Neural cell (in vitro differentiated cells): Measurements from ENCODE around the gene ESPNL. TPM values are rescaled to one million over a fixed set of nuclear protein-coding genes. Genes with fewer than 3 reads are reported as not detected.

Source experiments
- H2AFZ ChIP-seq: fragments of 200-600, 300-800 bp; sonication (generic), shearing (Covaris generic); 2 replicates; pipeline ENCODE4 v1.6.0; 2014; ENCODE audit warnings: low read depth, mild to moderate bottlenecking, antibody characterized with exemption, low read length, moderate library complexity
- H3F3A ChIP-seq: fragments of 200-600 bp; shearing (Covaris generic); 2 replicates; pipeline ENCODE4 v1.6.1; 2016; ENCODE audit warnings: mild to moderate bottlenecking, moderate library complexity, mixed read lengths, antibody characterized with exemption, low read length; ENCODE audit not compliant: insufficient read depth, poor library complexity, severe bottlenecking
- H3K27ac ChIP-seq: fragments of 200-600, 300-800 bp; sonication (generic), shearing (Covaris generic); 2 replicates; pipeline ENCODE4 v1.5.1; 2014; ENCODE audit warnings: mild to moderate bottlenecking, low read length, moderate library complexity
- H3K27me3 ChIP-seq: fragments of 300-800, 200-600 bp; sonication (generic), shearing (Covaris generic); 2 replicates; pipeline ENCODE4 v1.6.0; 2014; ENCODE audit warnings: mild to moderate bottlenecking, low read depth, low read length, moderate library complexity; ENCODE audit not compliant: insufficient read depth
- H3K36me3 ChIP-seq: fragments of 300-800, 200-600 bp; sonication (generic), shearing (Covaris generic); 2 replicates; pipeline ENCODE4 v1.5.1; 2014; ENCODE audit warnings: mild to moderate bottlenecking, antibody characterized with exemption, low read length, moderate library complexity; ENCODE audit not compliant: insufficient read depth
- H3K4me2 ChIP-seq: fragments of 300-800, 200-600 bp; sonication (generic), shearing (Covaris generic); 2 replicates; pipeline ENCODE4 v1.6.0; 2014; ENCODE audit warnings: mild to moderate bottlenecking, low read length
- H3K4me3 ChIP-seq: fragments of 300-800, 200-600 bp; sonication (generic), shearing (Covaris generic); 2 replicates; pipeline ENCODE4 v1.5.1; 2014; ENCODE audit warnings: mild to moderate bottlenecking, low read length, moderate library complexity
- H3K79me2 ChIP-seq: fragments of 200-600 bp; shearing (Covaris generic); replicated peaks from 2 replicates; pipeline ENCODE4 v1.6.0; 2014; ENCODE audit warnings: mild to moderate bottlenecking, low read length, moderate library complexity; ENCODE audit not compliant: insufficient read depth
- H3K9ac ChIP-seq: fragments of 300-800, 200-600 bp; sonication (generic), shearing (Covaris generic); 2 replicates; pipeline ENCODE4 v1.6.1; 2016; ENCODE audit warnings: mild to moderate bottlenecking, low read length, mixed read lengths
- H3K9me2 ChIP-seq: fragments of 200-600 bp; shearing (Covaris generic); 2 replicates; pipeline ENCODE4 v1.6.1; 2016; ENCODE audit warnings: mild to moderate bottlenecking, low read length, mixed read lengths; ENCODE audit not compliant: insufficient read depth
- H3K9me3 ChIP-seq: fragments of 200-600, 300-800 bp; sonication (generic), shearing (Covaris generic); 2 replicates; pipeline ENCODE4 v1.6.1; 2016; ENCODE audit warnings: mild to moderate bottlenecking, mixed run types, low read length, moderate library complexity, mixed read lengths
- H4K20me1 ChIP-seq: fragments of 200-600 bp; shearing (Covaris generic); 2 replicates; pipeline ENCODE4 v1.6.1; 2016; ENCODE audit warnings: mild to moderate bottlenecking, mixed run types; ENCODE audit not compliant: insufficient read depth
- EP300 ChIP-seq: fragments of 450-650 bp; conservative IDR thresholded peaks from 2 replicates; pipeline ENCODE4 v1.6.1; 2014; ENCODE audit warnings: antibody characterized with exemption, mild to moderate bottlenecking, moderate library complexity; ENCODE audit not compliant: poor library complexity, severe bottlenecking
- EZH2 ChIP-seq: fragments of 200-600, 300-800 bp; shearing (Covaris generic), sonication (generic); IDR thresholded peaks from 2 replicates; pipeline ENCODE4 v1.6.1; 2014; ENCODE audit warnings: antibody characterized with exemption, low read length, borderline replicate concordance, mild to moderate bottlenecking; ENCODE audit not compliant: insufficient read depth, poor library complexity, severe bottlenecking
- MXI1 ChIP-seq: fragments of 450-650 bp; conservative IDR thresholded peaks from 2 replicates; pipeline ENCODE4 v1.6.1; 2014; ENCODE audit warnings: antibody characterized with exemption, mild to moderate bottlenecking; ENCODE audit not compliant: poor library complexity, severe bottlenecking
- POLR2AphosphoS5 ChIP-seq: IDR thresholded peaks from 2 replicates; pipeline ENCODE4 v1.6.1; 2012
- RAD21 ChIP-seq: fragments of 450-650 bp; conservative IDR thresholded peaks from 2 replicates; pipeline ENCODE4 v1.6.1; 2014; ENCODE audit warnings: antibody characterized with exemption, mild to moderate bottlenecking, moderate library complexity
- SMC3 ChIP-seq: fragments of 450-650 bp; conservative IDR thresholded peaks from 2 replicates; pipeline ENCODE4 v1.6.1; 2014; ENCODE audit warnings: antibody characterized with exemption, mild to moderate bottlenecking, moderate library complexity; ENCODE audit not compliant: poor library complexity
- TAF1 ChIP-seq: IDR thresholded peaks from 2 replicates; pipeline ENCODE4 v1.6.1; 2012; ENCODE audit warnings: low read depth
- polyA plus RNA-seq: library from polyadenylated mRNA; depleted of rRNA; stranded (reverse); fragments of >200 nt; gene quantifications from 2 replicates; pipeline ENCODE4 v1.2.3, GENCODE V29; 2014
- TF ChIP-seq, protein P1 (sequence below): fragments of 450-650 bp; IDR thresholded peaks from 2 replicates; pipeline ENCODE4 v1.5.1; 2014; ENCODE audit warnings: antibody characterized with exemption, mild to moderate bottlenecking, moderate library complexity; ENCODE audit not compliant: poor library complexity, severe bottlenecking
- TF ChIP-seq, protein P2 (sequence below): IDR thresholded peaks from 2 replicates; pipeline ENCODE4 v1.6.1; 2012; ENCODE audit warnings: borderline replicate concordance

ESPNL gene
- polyA plus RNA-seq, 1 donor from 2014 or later, result 0.69 TPM

DNA sequence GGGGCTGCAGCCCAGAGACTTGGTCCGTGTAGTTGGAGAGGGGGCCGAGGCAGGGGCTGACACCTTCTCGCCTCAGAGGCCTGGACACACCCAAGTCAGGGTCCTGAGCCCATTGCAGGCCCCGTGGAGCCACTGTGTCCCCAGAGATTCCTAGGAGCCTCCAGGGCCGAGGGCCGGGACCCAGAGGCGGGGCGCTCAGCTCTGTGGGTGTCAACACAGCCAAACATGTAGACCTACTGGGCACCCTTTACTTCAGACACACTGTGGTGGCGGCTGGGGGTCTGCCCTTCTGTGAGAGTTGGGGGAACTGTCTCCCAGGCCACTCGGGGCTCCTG, 459 bp upstream of the ESPNL start:
- Histone ChIP-seq H3K4me3 (no peak overlapping the region), H3K79me2 (no peaks in the 10 kb centered on the region), H3K9ac (no peak overlapping the region), H4K20me1 (no peaks in the 10 kb centered on the region), H2AFZ (no peak overlapping the region), H3K9me3 (no peaks in the 10 kb centered on the region), H3K36me3 (no peaks in the 10 kb centered on the region), H3K9me2 (no peaks in the 10 kb centered on the region), H3K4me2 (no peak overlapping the region), H3K27me3 (no peaks in the 10 kb centered on the region), H3F3A (no peaks in the 10 kb centered on the region), H3K27ac (no peak overlapping the region)
- TF ChIP-seq POLR2AphosphoS5 (no peak), MXI1 (no peak), EZH2 (no peak), TAF1 (no peak), RAD21 (no peak), EP300 (no peak), SMC3 (no peak)
- TF ChIP-seq, protein P1, sequence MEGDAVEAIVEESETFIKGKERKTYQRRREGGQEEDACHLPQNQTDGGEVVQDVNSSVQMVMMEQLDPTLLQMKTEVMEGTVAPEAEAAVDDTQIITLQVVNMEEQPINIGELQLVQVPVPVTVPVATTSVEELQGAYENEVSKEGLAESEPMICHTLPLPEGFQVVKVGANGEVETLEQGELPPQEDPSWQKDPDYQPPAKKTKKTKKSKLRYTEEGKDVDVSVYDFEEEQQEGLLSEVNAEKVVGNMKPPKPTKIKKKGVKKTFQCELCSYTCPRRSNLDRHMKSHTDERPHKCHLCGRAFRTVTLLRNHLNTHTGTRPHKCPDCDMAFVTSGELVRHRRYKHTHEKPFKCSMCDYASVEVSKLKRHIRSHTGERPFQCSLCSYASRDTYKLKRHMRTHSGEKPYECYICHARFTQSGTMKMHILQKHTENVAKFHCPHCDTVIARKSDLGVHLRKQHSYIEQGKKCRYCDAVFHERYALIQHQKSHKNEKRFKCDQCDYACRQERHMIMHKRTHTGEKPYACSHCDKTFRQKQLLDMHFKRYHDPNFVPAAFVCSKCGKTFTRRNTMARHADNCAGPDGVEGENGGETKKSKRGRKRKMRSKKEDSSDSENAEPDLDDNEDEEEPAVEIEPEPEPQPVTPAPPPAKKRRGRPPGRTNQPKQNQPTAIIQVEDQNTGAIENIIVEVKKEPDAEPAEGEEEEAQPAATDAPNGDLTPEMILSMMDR, result no peak
- TF ChIP-seq, protein P2, sequence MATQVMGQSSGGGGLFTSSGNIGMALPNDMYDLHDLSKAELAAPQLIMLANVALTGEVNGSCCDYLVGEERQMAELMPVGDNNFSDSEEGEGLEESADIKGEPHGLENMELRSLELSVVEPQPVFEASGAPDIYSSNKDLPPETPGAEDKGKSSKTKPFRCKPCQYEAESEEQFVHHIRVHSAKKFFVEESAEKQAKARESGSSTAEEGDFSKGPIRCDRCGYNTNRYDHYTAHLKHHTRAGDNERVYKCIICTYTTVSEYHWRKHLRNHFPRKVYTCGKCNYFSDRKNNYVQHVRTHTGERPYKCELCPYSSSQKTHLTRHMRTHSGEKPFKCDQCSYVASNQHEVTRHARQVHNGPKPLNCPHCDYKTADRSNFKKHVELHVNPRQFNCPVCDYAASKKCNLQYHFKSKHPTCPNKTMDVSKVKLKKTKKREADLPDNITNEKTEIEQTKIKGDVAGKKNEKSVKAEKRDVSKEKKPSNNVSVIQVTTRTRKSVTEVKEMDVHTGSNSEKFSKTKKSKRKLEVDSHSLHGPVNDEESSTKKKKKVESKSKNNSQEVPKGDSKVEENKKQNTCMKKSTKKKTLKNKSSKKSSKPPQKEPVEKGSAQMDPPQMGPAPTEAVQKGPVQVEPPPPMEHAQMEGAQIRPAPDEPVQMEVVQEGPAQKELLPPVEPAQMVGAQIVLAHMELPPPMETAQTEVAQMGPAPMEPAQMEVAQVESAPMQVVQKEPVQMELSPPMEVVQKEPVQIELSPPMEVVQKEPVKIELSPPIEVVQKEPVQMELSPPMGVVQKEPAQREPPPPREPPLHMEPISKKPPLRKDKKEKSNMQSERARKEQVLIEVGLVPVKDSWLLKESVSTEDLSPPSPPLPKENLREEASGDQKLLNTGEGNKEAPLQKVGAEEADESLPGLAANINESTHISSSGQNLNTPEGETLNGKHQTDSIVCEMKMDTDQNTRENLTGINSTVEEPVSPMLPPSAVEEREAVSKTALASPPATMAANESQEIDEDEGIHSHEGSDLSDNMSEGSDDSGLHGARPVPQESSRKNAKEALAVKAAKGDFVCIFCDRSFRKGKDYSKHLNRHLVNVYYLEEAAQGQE, result no peak

DNA sequence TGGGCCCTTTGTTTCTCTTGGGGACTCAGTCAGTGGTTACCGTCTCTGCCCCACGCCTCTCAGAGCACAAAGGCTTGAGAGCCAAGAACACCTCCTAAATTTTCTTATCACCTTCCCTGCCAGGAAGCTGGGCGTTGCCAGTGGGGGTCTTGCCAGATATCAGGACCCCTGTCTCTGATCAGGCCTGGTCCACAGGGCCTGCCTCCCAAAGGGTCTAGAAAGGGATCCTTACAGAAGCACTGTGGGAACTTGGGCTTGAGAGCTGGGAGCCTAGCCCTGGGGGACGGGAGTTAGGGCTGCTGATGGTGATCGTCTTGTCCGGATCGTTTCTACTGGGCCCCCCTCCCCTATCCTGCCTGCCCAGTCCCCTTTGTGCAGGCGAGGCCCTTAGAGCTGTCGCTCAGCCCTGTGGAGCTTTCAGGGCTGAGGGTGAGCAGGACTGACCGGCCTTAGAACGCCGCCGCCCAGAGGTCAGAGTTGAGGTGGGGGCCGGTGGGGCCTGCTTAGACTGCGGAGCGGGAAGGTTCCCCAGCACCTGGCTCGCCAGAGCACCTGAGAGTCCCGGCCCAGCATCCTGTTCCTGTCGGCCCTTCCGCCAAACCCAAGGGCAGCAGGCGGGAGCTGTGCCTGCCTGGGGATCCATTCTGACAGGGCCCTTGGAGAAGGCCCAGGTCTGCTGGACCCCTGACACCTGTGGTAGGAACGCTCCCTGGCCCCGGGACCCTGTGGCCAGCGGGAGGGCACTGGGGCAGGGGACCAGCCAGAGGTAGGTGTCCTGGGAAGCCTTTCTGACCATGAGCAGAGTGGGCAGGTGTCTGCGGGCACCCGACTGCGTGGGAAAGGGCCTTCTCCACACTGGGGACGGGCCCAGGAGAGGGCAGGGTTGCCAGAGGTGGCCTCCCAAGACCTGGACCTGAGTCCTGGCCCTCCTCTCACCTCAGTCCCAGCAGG, 956 bp downstream of the ESPNL start:
- no peaks in the 10 kb centered on the region for H3F3A ChIP-seq
- H3K4me2 ChIP-seq, result no peak overlapping the region
- H3K79me2 ChIP-seq, result no peaks in the 10 kb centered on the region
- no peaks in the 10 kb centered on the region for H3K27me3 ChIP-seq
- no peak overlapping the region for H2AFZ ChIP-seq
- H3K9ac ChIP-seq, result no peak overlapping the region
- no peak overlapping the region for H3K4me3 ChIP-seq
- no peaks in the 10 kb centered on the region for H3K9me3 ChIP-seq
- no peaks in the 10 kb centered on the region for H4K20me1 ChIP-seq
- H3K9me2 ChIP-seq, result no peaks in the 10 kb centered on the region
- TF ChIP-seq EP300 (no peak), POLR2AphosphoS5 (no peak), TAF1 (no peak), EZH2 (no peak)
- H3K36me3 ChIP-seq, result no peaks in the 10 kb centered on the region
- no peak overlapping the region for H3K27ac ChIP-seq
